Inflammatory macrophage treated with lipopolysaccharide for 4 hours (primary cell): ENCODE measurements around the gene RGPD6.
"Not testable (repeated sequence)": the region's sequence is repeated elsewhere in the genome, so short reads cannot be mapped to it uniquely, and the experiment has no call there.

Source experiments
- DNase-seq: peaks from one replicate; pipeline ENCODE4 v3.0.0-alpha.2; 2020

RGPD6 gene

GRCh38 chr2:110576763-110577416 is at the start of gene RGPD6:
RGPD6 (minus strand) TSS chr2:110577222; CDS start chr2:110577024, 198 bp downstream.
- not testable (repeated sequence) for DNase-seq

- not testable (repeated sequence) for DNase-seq
Observed at GRCh38 chr2:110619326-110619939, 42.4 kb upstream of the RGPD6 start.

GRCh38 chr2:110613927-110614326 is 36.9 kb upstream of the RGPD6 start:
- not testable (repeated sequence) for DNase-seq

- not testable (repeated sequence) for DNase-seq
Observed at GRCh38 chr2:110610613-110611250, 33.7 kb upstream of the RGPD6 start.

GRCh38 chr2:110609843-110610612 is 33.0 kb upstream of the RGPD6 start:
- DNase-seq = not testable (repeated sequence)

- DNase-seq = not testable (repeated sequence)
Observed at GRCh38 chr2:110608788-110609502, 31.9 kb upstream of the RGPD6 start.

GRCh38 chr2:110605057-110605456 is 28.0 kb upstream of the RGPD6 start:
- not testable (repeated sequence) for DNase-seq

GRCh38 chr2:110603917-110604591 is 27.0 kb upstream of the RGPD6 start:
- DNase-seq = not testable (repeated sequence)

- DNase-seq = not testable (repeated sequence)
Observed at GRCh38 chr2:110602139-110602538, 25.1 kb upstream of the RGPD6 start.

- DNase-seq = not testable (repeated sequence)
Observed at GRCh38 chr2:110591973-110592372, 15.0 kb upstream of the RGPD6 start.

- DNase-seq = not testable (repeated sequence)
Observed at GRCh38 chr2:110589677-110590330, 12.8 kb upstream of the RGPD6 start.

GRCh38 chr2:110588520-110588919 is 11.5 kb upstream of the RGPD6 start:
- not testable (repeated sequence) for DNase-seq

- DNase-seq = not testable (repeated sequence)
Observed at GRCh38 chr2:110579216-110579965, 2.4 kb upstream of the RGPD6 start.

GRCh38 chr2:110578429-110578828 is 1.4 kb upstream of the RGPD6 start:
- DNase-seq = not testable (repeated sequence)

- not testable (repeated sequence) for DNase-seq
Observed at GRCh38 chr2:110499755-110500377, 77.2 kb downstream of the RGPD6 start.

- DNase-seq = not testable (repeated sequence)
Observed at GRCh38 chr2:110496027-110496426, 81.0 kb downstream of the RGPD6 start.

GRCh38 chr2:110494488-110494887 is 82.5 kb downstream of the RGPD6 start:
- not testable (repeated sequence) for DNase-seq

- DNase-seq = not testable (repeated sequence)
Observed at GRCh38 chr2:110488991-110489390, 88.0 kb downstream of the RGPD6 start.

- not testable (repeated sequence) for DNase-seq
Observed at GRCh38 chr2:110482697-110483096, 94.3 kb downstream of the RGPD6 start.

GRCh38 chr2:110481200-110481599 is 95.8 kb downstream of the RGPD6 start:
- DNase-seq = not testable (repeated sequence)
